Thoracic aorta (tissue), 2 donors: ENCODE data around the gene RADIL. TPM values are rescaled to one million over a fixed set of nuclear protein-coding genes. Genes with fewer than 3 reads are reported as not detected.

Experiments used
- ATAC-seq: fragments of 150-250 bp; one replicate; pipeline ENCODE4 v1.8.0; 2017; ENCODE audit warnings: low read depth; ENCODE audit not compliant: insufficient number of reproducible peaks, low FRiP score
- DNase-seq: peaks from one replicate; pipeline ENCODE4 v3.0.0-alpha.2; 2020; ENCODE audit warnings: low spot score
- H3K27ac ChIP-seq, 2 donors: fragments of 200-600 bp; sonication (generic); 1 replicate in 1 of 2; 2 replicates in 1 of 2; pipeline ENCODE4 v1.5.1; 2016; ENCODE audit warnings: mild to moderate bottlenecking in 2 of 2, moderate library complexity in 2 of 2
- H3K27me3 ChIP-seq: fragments of 200-600 bp; sonication (generic); replicated peaks from 2 replicates; pipeline ENCODE4 v1.6.0; 2016; ENCODE audit warnings: mild to moderate bottlenecking; ENCODE audit not compliant: insufficient read depth
- H3K36me3 ChIP-seq: fragments of 200-600 bp; sonication (generic); one replicate; pipeline ENCODE4 v1.5.1; 2016
- H3K4me1 ChIP-seq, 2 donors: fragments of 200-600 bp; sonication (generic); 1 replicate in 1 of 2; 2 replicates in 1 of 2; pipeline versions ENCODE4 v1.5.1 to v1.6.0; 2016; ENCODE audit warnings: low read depth in 2 of 2, mild to moderate bottlenecking in 1 of 2; ENCODE audit not compliant: control insufficient read depth in 1 of 2
- H3K4me3 ChIP-seq: fragments of 200-600 bp; sonication (generic); 2 replicates; pipeline ENCODE4 v1.5.1; 2016; ENCODE audit warnings: mild to moderate bottlenecking
- H3K9me3 ChIP-seq: fragments of 200-600 bp; sonication (generic); 2 replicates; pipeline ENCODE4 v1.5.1; 2016
- CTCF ChIP-seq: fragments of 200-600 bp; sonication (generic); IDR thresholded peaks from one replicate; pipeline ENCODE4 v1.5.1; 2019; ENCODE audit warnings: antibody characterized with exemption
- total RNA-seq, 2 donors: library from RNA; depleted of rRNA; stranded (reverse); fragments of >200 nt; gene quantifications; one replicate each; pipeline versions ENCODE4 v1.1.0 to v1.2.3, GENCODE V29; 2016

RADIL gene
- total RNA-seq, 2 donors from 2014 or later = 6.7 to 14.4 TPM

GRCh38 chr7:4841836-4842235, 41.7 kb downstream of the RADIL start:
- TF ChIP-seq CTCF = no peak
- Histone ChIP-seq H3K36me3 (no peaks in the 10 kb centered on the region), H3K27ac (no peak overlapping the region), H3K27me3 (no peaks in the 10 kb centered on the region), H3K4me3 (no peak overlapping the region), H3K9me3 (no peaks in the 10 kb centered on the region), H3K4me1 (no peaks in the 10 kb centered on the region)
- no peak for DNase-seq
- ATAC-seq = no peak

GRCh38 chr7:4841007-4841784, 42.3 kb downstream of the RADIL start:
- no peaks in the 10 kb centered on the region for H3K36me3 ChIP-seq
- H3K27me3 ChIP-seq = no peaks in the 10 kb centered on the region
- DNase-seq (no peak), ATAC-seq (no peak)
- H3K9me3 ChIP-seq = no peaks in the 10 kb centered on the region
- no peak overlapping the region for H3K4me3 ChIP-seq
- no peaks in the 10 kb centered on the region for H3K4me1 ChIP-seq
- H3K27ac ChIP-seq = no peak overlapping the region
- no peak for TF ChIP-seq CTCF

GRCh38 chr7:4840079-4840501, 43.4 kb downstream of the RADIL start:
- H3K27ac ChIP-seq = no peak overlapping the region
- DNase-seq = no peak
- H3K4me1 ChIP-seq = no peaks in the 10 kb centered on the region
- no peaks in the 10 kb centered on the region for H3K9me3 ChIP-seq
- no peak overlapping the region for H3K4me3 ChIP-seq
- ATAC-seq = no peak
- no peaks in the 10 kb centered on the region for H3K27me3 ChIP-seq
- no peaks in the 10 kb centered on the region for H3K36me3 ChIP-seq
- no peak for TF ChIP-seq CTCF

GRCh38 chr7:4838626-4839334, 44.7 kb downstream of the RADIL start:
- Histone ChIP-seq H3K4me3 (no peak overlapping the region), H3K27ac (no peak overlapping the region), H3K9me3 (no peaks in the 10 kb centered on the region), H3K4me1 (no peaks in the 10 kb centered on the region), H3K27me3 (no peaks in the 10 kb centered on the region), H3K36me3 (no peaks in the 10 kb centered on the region)
- no peak for DNase-seq
- no peak for ATAC-seq
- TF ChIP-seq CTCF = no peak

- no peak for ATAC-seq
- no peak overlapping the region for H3K27ac ChIP-seq
Measured at GRCh38 chr7:4837803-4838625, 45.5 kb downstream of the RADIL start.

More at GRCh38 chr7:4837803-4838625, 45.5 kb downstream of the RADIL start:
- Histone ChIP-seq H3K9me3 (no peaks in the 10 kb centered on the region), H3K36me3 (no peaks in the 10 kb centered on the region), H3K4me1 (no peaks in the 10 kb centered on the region), H3K27me3 (no peaks in the 10 kb centered on the region), H3K4me3 (no peak overlapping the region)
- TF ChIP-seq CTCF = no peak
- DNase-seq = no peak
